Fibroblast of lung (primary cell): ENCODE measurements around the gene DENND1A.

Experiments
- CTCF ChIP-seq, 2 donors: IDR thresholded peaks in 1 of 2; conservative IDR thresholded peaks in 1 of 2; 1 replicate in 1 of 2; 2 replicates in 1 of 2; pipeline ENCODE4 v1.5.1; 2011 to 2012; ENCODE audit warnings: low read length in 2 of 2, control low read depth in 1 of 2, inconsistent platforms in 1 of 2, low read depth in 1 of 2, mild to moderate bottlenecking in 1 of 2
- EZH2 ChIP-seq: IDR thresholded peaks from 2 replicates; pipeline ENCODE4 v1.5.1; 2012; ENCODE audit warnings: low read length, control low read depth, mild to moderate bottlenecking; ENCODE audit errors: missing control alignments

- TF ChIP-seq CTCF (conservative IDR thresholded peaks at IDR 0.05 in 1 of 2, IDR thresholded peaks at IDR 0.05 in 1 of 2; ENCODE audit: low read depth in 1 of 2, low read length in 2 of 2) (no peak), EZH2 (no peak)
Measured at GRCh38 chr9:123460091-123460490, 469.8 kb downstream of the DENND1A start.
